Spinal cord (tissue), 10 donors: ENCODE measurements around the gene BTRC. TPM values are rescaled to one million over a fixed set of nuclear protein-coding genes. Genes with fewer than 3 reads are reported as not detected.

Experiments used
- DNase-seq, 6 donors: peaks; one replicate each; pipeline versions ENCODE4 v3.0.0 to v3.0.0-alpha.2; 2013 to 2015; ENCODE audit warnings: low spot score in 6 of 6, low read depth in 4 of 6
- H3K27ac ChIP-seq: one replicate; pipeline ENCODE4 v1.5.1; 2013; ENCODE audit warnings: low read depth, low read length, control low read depth
- H3K27me3 ChIP-seq: one replicate; pipeline ENCODE4 v1.6.1; 2013; ENCODE audit warnings: low read length; ENCODE audit not compliant: control insufficient read depth, insufficient read depth
- H3K36me3 ChIP-seq: one replicate; pipeline ENCODE4 v1.6.1; 2013; ENCODE audit warnings: low read length; ENCODE audit not compliant: control insufficient read depth, insufficient read depth
- H3K4me1 ChIP-seq: one replicate; pipeline ENCODE4 v1.6.1; 2013; ENCODE audit warnings: low read length; ENCODE audit not compliant: control insufficient read depth, insufficient read depth
- H3K4me3 ChIP-seq: one replicate; pipeline ENCODE4 v1.5.1; 2013; ENCODE audit warnings: low read depth, low read length, control low read depth
- H3K9me3 ChIP-seq: one replicate; pipeline ENCODE4 v1.6.1; 2013; ENCODE audit warnings: low read length; ENCODE audit not compliant: control insufficient read depth, insufficient read depth
- WGBS: methylation state at CpG from one replicate; pipeline ENCODE4 v1.1.5; 2013; ENCODE audit warnings: missing lambda C conversion rate; ENCODE audit not compliant: insufficient coverage; 5-methylcytosine and 5-hydroxymethylcytosine counted together
- polyA plus RNA-seq, 2 donors: library from polyadenylated mRNA; unstranded; fragments of 120-200 nt; gene quantifications; one replicate each; pipeline ENCODE4 v1.2.1, GENCODE V29; 2013; ENCODE audit not compliant: insufficient read length in 2 of 2
- total RNA-seq, 2 donors: library from RNA; depleted of rRNA in 1 of 2; stranded (reverse); fragments of 120-200 nt in 1 of 2; fragments of >200 nt in 1 of 2; gene quantifications; one replicate each; pipeline versions ENCODE4 v1.2.3 to v1.2.4, GENCODE V29; 2013 to 2014
- donor health status: healthy.

BTRC gene
- total and polyA plus RNA-seq, 4 donors, result 20.1 to 41.5 (median 36.5) TPM

DNA sequence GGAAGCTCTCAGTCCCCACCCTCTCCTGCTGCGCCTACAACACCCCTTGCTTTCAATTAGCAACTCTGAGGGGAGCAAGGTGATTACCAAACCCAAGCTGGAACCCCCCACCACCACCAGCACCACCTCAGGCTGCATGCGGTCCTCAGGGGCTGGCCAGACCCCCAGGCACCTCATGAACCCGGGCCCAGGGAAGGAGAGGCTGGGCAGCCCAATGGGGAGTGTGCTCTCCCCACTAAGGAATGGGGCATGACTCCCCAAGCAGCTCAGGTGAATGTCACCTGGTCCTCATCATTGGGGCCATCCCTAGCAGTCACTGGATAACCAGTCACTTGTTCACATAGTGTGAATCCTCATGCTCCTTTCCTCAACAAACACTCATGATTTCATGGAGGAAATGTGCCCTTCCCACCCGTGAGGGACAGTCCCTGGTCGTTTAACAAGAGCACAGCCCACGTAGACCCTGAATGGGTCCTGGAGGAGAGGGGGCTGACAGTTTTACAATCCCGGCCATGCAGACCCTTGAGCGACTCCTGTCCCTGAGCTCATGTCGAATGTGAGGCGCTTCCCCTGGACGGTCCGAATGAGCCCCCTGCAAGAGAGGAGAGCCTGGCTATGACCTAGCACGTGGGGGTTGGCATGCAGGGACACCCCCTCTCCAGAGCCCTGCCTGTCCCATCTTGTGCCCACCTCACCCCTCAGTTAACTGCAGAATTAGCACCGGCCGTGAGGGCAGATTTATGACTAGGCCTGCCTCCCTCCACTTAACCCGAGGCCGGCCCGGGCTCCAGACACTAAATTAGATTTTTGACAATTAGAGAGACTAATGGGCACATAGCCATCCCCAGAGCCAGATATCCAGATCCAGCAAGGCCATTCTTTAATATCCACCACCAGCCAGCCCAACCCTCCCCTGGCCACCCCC lies 205.0 kb downstream of the BTRC start:
- H3K27ac ChIP-seq, result no peak overlapping the region
- no peaks in the 10 kb centered on the region for H3K27me3 ChIP-seq
- H3K4me1 ChIP-seq, result peaks cover 41% of the 10 kb centered on the region
- no peaks in the 10 kb centered on the region for H3K9me3 ChIP-seq
- peaks cover 3% of the 10 kb centered on the region for H3K36me3 ChIP-seq
- WGBS, result 48% methylated on average over 15 of the region's 18 CpGs
- no peak overlapping the region for H3K4me3 ChIP-seq
- DNase-seq, result peak in 1 of 6 donors; percentile 44

DNA sequence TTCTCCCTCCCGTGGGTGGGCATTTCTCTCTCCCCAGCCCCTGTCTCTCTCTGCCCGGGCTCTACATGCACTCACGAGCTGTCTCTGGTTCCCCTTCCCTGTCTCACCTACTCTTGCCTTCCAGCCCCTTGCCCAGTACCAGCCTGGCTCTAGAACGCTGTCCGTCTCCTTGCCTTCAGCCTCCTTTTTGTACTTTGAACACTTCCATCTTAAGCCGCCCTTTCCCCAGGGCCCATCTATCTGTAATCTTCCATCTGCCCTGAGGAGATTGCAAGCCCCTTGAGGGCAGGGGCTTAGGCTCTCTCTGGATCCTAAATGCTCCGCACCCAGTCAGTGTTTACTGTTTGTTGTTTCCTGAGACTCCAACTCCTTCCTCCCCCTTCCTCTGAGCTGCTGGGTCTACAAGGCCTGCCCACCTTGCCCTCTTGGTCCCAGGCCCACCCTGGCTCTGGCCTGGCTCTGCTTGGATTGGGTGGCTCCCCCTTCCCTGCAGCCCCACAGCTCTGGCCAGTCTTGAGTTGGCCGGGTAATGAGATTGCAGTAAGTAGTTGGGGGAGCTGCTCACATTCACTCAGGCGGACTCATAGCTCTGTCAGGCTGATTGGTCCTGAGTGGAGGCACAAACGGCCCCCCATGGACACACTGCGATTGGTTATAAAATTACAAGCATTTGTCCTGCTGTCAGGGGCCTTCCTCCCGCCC lies 205.8 kb downstream of the BTRC start:
- no peak overlapping the region for H3K4me3 ChIP-seq
- peaks cover 3% of the 10 kb centered on the region for H3K36me3 ChIP-seq
- H3K27ac ChIP-seq, result no peak overlapping the region
- H3K4me1 ChIP-seq, result peaks cover 47% of the 10 kb centered on the region
- 61% methylated on average over 12 of the region's 12 CpGs for WGBS
- DNase-seq, result peak in 1 of 6 donors; percentile 87
- no peaks in the 10 kb centered on the region for H3K27me3 ChIP-seq
- no peaks in the 10 kb centered on the region for H3K9me3 ChIP-seq

DNA sequence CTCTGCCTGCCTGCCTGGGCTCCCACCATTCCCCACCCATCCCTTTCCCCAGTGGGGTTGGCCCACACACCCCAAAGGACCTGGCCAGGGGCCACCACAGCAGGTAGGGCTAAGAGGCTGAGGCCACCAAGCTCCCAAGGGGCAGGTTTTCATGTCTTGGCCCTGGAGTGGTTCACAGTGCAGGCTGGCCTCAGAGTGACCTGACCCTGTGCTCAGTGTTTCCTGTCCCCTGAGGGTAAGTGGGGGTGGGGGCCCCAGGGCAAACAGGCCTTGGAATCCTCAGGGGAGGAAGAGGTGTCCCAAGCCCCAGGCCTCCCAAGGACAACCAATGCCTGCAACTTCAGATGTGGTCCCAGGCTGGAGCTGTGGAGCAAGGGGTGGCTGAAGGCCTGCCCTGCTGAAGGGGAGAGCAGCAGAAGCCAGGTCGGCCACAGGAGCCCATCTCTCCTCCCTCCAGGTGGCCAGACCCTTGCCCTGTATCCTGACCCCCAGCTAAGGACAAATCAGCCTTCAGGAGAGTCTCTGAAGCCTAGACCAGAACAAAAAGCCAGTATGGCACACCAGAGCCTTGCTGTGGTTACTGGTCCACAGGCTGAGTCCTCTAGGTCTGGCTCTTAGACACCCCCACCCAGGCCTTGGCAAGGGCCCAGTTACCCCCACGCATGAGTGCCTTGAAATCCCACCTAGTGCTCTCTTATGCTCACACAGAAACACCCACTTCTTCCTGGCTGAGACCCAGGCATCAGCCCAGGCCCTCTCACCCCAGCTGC lies 206.5 kb downstream of the BTRC start:
- Histone ChIP-seq H3K9me3 (no peaks in the 10 kb centered on the region), H3K27me3 (peaks cover 4% of the 10 kb centered on the region), H3K4me3 (no peak overlapping the region), H3K27ac (no peak overlapping the region), H3K36me3 (peaks cover 3% of the 10 kb centered on the region), H3K4me1 (peaks cover 51% of the 10 kb centered on the region)
- DNase-seq, result no peak
- WGBS, result 77% methylated on average over 2 of the region's 2 CpGs

DNA sequence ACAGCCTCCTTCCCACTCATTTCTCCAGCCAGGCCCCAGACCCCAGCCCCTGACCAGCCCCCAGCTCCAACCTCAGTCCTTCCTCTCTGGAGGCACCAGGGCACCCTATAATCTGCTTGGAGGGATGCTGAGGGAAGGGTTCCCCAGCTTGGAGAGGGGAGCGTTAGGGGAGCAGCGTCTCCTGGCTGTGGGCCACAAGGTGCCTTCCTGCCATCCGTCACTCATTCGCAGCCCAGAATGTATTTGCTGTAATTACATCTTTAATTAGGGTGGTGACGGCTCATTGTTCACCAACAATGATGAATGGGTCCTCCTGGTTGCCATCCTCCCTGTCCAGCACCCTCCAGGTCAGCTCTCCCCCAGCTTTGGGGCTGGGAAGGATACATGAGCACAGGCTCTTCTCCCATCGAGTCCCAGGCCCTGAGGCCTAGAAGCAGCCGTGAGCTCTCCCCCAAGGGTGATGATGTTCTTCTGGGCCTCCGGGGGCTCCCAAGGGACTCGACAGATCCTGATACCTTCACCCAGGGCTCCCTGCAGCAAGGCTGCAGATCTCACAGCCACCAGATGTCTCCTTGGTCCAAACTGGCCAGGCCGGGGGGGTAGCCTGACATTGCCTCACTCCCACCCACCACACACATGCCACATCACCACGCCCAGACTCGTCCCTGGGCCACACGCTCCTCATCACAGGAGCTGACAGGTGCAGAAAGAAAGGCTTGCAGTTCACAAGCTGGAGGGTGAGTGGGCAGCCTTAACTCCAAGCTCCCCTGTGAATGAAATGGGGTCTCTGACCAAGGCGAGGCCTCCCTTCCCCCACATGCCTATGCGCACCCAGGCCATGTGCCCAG lies 207.3 kb downstream of the BTRC start:
- DNase-seq, result no peak
- Histone ChIP-seq H3K4me3 (no peak overlapping the region), H3K36me3 (peaks cover 2% of the 10 kb centered on the region), H3K9me3 (no peaks in the 10 kb centered on the region), H3K27ac (no peak overlapping the region), H3K27me3 (peaks cover 12% of the 10 kb centered on the region), H3K4me1 (peaks cover 58% of the 10 kb centered on the region)
- WGBS, result 70% methylated on average over 12 of the region's 15 CpGs

DNA sequence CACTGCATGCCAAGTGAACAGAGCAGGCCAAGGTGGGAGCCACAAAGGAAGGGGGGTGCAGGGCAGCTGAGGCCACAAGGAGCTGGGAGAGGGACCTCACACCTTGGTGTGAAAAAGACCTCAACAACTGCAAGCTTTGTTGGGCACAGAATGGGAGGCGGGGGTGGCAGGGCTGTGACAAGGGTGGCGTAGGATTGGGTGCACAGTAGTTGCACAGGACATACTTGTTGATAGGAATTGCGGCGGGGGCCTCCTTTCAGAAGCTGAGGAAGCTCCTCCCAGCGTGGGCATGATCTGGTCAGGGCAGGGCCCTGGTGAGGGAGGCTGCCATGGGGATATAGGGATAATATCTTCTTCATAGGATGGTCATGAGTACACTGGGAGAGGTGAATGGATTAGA lies 208.3 kb downstream of the BTRC start:
- no peaks in the 10 kb centered on the region for H3K9me3 ChIP-seq
- H3K4me3 ChIP-seq, result no peak overlapping the region
- H3K27me3 ChIP-seq, result peaks cover 16% of the 10 kb centered on the region
- peaks cover 63% of the 10 kb centered on the region for H3K4me1 ChIP-seq
- no peak overlapping the region for H3K27ac ChIP-seq
- 84% methylated on average over 5 of the region's 5 CpGs for WGBS
- DNase-seq, result no peak
- no peaks in the 10 kb centered on the region for H3K36me3 ChIP-seq

DNA sequence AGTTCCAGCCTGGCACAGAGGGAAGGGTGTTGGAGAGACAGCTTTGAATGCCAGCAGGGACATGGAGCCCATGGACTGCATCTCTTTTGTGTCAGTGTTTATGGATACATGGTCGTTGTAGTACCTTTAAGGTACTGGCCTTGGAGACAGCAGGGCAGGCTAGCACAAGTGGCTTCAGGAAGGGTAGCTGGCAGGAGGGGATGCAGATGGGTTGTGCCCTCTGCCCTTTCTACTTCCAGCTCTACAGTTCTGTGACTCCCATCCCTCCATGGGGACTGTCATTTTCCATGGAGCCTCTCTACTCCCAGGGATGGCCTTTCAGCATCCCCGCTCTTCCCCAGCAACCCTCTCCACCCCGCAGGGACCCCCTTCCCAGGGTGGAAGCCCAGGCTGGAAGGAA lies 209.0 kb downstream of the BTRC start:
- Histone ChIP-seq H3K9me3 (no peaks in the 10 kb centered on the region), H3K4me3 (no peak overlapping the region), H3K36me3 (no peaks in the 10 kb centered on the region), H3K4me1 (peaks cover 63% of the 10 kb centered on the region), H3K27ac (no peak overlapping the region), H3K27me3 (peaks cover 21% of the 10 kb centered on the region)
- WGBS, result 50% methylated on average over 1 of the region's 3 CpGs
- DNase-seq, result no peak

DNA sequence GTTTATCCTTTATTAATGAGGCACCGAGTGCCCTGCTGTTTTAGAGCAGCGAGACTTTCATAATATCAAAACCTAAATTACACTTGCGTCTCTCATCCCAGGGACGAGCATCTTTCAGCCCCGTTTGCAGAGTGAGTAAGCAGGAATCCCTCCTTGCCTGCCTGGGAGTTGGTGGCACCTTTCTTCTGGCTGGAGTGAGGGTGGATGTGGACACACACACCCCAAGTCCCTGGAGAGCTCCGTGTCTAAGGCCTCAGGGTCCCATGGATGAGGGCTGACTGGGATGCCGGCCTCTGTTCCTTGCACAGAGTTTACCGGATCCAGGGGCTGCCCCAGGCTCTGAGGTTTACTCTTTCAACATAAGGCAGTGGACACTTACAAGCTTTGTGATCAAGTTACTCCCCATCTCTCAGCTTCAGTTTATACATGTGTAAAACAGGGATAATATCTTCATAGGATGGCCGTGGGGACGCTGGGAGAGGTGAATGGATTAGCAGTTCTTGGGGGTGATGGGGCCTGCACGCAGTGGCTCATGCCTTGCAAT lies 209.6 kb downstream of the BTRC start:
- WGBS, result 68% methylated on average over 5 of the region's 11 CpGs
- DNase-seq, result peak in 1 of 6 donors; percentile 80

DNA sequence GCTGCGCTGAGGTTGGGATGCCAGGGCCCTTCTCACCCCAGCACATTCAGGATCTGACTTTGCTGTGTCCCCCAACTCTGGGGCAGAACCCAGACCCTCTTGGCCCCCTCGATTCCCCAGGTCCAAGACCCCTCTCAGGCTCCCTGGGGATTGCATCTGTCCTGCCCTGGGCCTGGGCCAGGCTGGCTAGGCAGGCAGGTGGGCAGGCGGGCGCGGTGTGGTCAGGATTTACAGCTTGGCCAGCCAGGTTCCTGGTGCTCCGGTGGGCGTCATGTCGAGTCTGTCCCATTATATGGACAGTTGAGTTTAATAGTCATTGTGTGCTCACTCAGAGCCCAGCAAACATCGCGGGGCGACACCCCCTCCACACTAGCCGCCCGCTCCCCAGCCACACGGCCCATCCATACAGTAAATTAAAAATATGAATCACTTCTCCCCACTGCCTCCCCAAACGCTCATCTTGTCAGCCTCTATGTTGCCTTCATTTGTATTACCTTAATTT lies 210.6 kb downstream of the BTRC start:
- peaks cover 31% of the 10 kb centered on the region for H3K27me3 ChIP-seq

More for the DNA sequence above, 209.6 kb downstream of the BTRC start:
- peaks cover 24% of the 10 kb centered on the region for H3K27me3 ChIP-seq
- peaks cover 60% of the 10 kb centered on the region for H3K4me1 ChIP-seq
- H3K4me3 ChIP-seq, result no peak overlapping the region
- no peaks in the 10 kb centered on the region for H3K36me3 ChIP-seq
- no peak overlapping the region for H3K27ac ChIP-seq
- H3K9me3 ChIP-seq, result no peaks in the 10 kb centered on the region

More for the DNA sequence above, 210.6 kb downstream of the BTRC start:
- Histone ChIP-seq H3K27ac (no peak overlapping the region), H3K4me1 (peaks cover 55% of the 10 kb centered on the region), H3K4me3 (no peak overlapping the region), H3K9me3 (no peaks in the 10 kb centered on the region), H3K36me3 (no peaks in the 10 kb centered on the region)
- DNase-seq, result peak in 1 of 6 donors; percentile 89
- WGBS, result 58% methylated on average over 4 of the region's 15 CpGs
